HG02852 (cell line): Measurements from ENCODE around the gene SLC36A4.
"Not testable (repeated sequence)": the region's sequence is repeated elsewhere in the genome, so short reads cannot be mapped to it uniquely, and the experiment has no call there.

Experiments used
- ATAC-seq: cut with Tn5 transposase; IDR thresholded peaks from one replicate; pipeline ENCODE4 v1.9.1; 2021; ENCODE audit warnings: mild to moderate bottlenecking, moderate library complexity; ENCODE audit not compliant: unreplicated experiment

The SLC36A4 gene

DNA sequence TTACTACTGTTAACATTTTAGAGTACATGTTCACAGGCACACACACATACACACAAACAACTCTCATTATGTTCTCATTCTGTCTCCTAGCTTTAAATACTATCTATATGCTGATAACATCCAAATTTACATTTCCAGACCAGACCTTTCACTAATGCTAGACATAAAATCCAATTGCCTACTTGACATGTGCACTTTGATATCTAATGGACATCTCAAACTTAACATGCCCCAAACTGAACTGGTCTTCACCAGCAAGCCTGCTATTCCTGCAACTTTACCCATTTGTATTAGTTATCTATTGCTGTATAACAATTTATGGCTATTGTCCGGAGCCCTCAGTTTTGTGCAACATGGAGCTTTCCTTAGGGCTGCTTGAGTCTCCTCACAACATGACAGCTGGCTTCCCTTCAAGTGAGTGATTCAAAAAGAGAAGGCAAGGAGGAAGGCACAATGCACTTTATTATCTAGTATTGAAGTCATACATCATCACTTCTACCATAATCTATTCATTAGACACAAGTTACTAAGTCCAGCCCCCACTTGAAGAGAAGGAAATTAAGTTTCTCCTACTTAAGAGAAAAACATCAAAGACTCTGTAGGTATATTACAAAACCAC lies 3.0 kb downstream of the SLC36A4 start:
- ATAC-seq, result no peak

GRCh38 chr11:93193731-93194130 lies 4.1 kb downstream of the SLC36A4 start:
- no peak for ATAC-seq

DNA sequence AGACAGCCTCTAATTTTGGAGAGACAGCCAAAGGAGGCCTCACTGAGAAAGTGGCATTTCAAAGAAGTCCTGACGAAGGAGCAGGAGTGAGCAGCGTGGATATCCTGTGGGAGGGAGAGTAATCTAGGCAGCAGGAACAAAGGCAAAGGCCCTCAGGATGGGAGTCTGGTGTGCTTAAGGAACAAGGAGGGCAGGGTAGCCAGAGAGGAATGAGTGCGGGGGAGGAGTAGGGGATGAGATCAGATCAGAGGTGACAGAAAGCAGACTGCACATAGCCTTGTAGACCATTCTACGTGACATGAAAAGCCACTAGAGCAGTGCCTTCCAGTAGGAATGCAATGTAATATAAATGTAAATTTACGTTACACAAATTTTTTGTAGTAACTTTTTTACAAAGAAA lies 5.6 kb downstream of the SLC36A4 start:
- no peak for ATAC-seq

DNA sequence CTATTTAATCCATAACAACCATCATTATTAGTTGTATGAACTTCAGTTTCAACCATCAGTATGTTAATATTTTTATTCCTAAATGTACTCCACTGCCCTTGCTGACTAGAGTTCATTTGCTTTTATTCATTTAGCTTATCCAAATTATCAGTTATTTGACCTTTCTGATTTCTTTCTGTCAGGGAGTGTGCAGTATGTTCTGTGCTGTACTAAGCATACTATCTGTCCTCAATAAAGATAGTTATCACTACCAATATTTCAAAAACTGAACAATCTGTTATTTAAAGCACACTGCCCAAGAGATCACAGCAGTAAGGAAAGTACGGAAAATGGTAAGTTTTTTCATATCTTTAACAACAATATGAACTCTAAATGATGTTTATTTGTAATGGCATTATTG lies 8.3 kb downstream of the SLC36A4 start:
- ATAC-seq, result no peak

- no peak for ATAC-seq
Observed at GRCh38 chr11:93188726-93189125, 9.1 kb downstream of the SLC36A4 start.

DNA sequence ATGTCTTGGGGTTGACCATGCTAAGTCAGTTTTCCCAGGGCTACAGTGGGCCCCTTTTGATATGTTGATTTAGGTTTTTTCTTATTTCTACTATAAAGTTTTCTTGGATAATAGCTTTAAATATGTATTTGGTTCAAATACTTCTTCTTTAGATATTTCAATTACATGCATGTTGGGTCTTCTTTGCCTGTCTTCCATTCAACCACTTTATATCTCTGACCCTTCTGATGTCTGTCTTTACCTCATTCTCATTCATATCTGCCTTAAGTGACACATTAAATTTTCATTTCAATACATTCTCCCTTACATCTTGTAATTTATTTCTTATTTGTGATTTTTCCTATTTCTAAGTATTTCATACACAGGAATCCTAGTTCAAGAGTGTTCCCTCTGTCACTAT lies 10.5 kb downstream of the SLC36A4 start:
- ATAC-seq, result no peak

DNA sequence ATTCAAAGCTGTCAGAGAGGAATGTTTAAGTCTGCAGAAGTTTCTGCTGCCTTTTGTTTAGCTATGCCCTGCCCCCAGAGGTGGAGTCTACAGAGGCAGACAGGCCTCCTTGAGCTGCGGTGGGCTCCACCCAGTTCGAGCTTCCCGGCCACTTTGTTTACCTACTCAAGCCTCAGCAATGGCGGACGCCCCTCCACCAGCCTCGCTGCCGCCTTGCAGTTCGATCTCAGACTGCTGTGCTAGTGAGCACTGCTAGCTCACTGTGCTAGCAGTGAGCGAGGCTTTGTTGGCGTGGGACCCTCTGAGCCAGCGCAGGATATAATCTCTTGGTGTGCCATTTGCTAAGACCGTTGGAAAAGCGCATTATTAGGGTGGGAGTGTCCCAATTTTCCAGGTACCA lies 19.9 kb downstream of the SLC36A4 start:
- ATAC-seq, result not testable (repeated sequence)

DNA sequence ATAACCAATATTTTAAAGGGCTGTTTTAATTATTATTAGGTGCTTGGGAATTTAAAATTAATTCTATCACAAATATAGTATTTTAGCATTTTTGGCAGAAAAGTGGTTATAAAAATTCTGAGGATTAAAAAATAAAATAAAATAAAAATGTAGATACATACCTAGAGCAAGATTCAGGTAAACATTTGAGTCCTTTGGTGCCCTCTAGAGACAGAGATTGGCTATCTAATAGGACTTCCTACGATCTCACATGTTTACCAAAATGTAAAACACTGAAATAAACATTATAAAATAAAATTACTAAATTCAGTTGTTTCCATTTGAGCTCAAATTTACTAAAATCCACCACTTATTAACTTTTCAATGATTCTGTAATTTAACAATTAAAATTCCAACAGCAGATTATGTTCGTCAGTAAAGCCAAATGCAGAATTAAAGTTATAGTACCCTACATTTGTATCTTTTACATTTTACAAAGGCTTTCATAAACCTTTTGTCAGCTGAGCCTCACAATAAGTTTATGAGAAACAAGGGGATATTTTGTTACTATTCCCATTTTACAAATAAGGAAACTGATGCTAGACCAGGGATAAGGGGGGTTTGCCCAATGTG lies 27.7 kb downstream of the SLC36A4 start:
- no peak for ATAC-seq

GRCh38 chr11:93169143-93169542 lies 28.6 kb downstream of the SLC36A4 start:
- no peak for ATAC-seq

GRCh38 chr11:93166862-93167261 lies 30.9 kb downstream of the SLC36A4 start:
- ATAC-seq, result peak; percentile 54

GRCh38 chr11:93166194-93166593 lies 31.6 kb downstream of the SLC36A4 start:
- peak; percentile 72 for ATAC-seq

GRCh38 chr11:93160808-93161207 lies 37.0 kb downstream of the SLC36A4 start:
- ATAC-seq, result no peak

- ATAC-seq, result no peak
Observed at GRCh38 chr11:93160156-93160555, 37.6 kb downstream of the SLC36A4 start.

- no peak for ATAC-seq
Observed at GRCh38 chr11:93159721-93160120, 38.1 kb downstream of the SLC36A4 start.

DNA sequence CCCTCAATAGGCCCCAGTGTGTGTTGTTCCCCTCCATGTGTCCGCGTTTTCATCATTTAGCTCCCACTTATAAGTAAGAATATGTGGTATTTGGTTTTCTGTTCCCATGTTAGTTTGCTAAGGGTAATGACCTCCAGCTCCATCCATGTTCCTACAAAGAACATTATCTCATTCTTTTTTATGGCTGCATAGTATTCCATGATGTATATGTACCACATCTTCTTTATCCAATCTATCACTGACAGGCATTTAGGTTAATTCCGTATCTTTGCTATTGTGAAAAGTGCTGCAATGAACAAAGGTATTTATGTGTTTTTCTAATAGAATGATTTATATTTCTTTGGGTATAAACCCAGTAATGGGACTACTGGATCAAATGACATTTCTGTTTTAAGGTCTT lies 42.1 kb downstream of the SLC36A4 start:
- ATAC-seq, result no peak

GRCh38 chr11:93145390-93145915 lies 52.3 kb downstream of the SLC36A4 start:
- no peak for ATAC-seq

DNA sequence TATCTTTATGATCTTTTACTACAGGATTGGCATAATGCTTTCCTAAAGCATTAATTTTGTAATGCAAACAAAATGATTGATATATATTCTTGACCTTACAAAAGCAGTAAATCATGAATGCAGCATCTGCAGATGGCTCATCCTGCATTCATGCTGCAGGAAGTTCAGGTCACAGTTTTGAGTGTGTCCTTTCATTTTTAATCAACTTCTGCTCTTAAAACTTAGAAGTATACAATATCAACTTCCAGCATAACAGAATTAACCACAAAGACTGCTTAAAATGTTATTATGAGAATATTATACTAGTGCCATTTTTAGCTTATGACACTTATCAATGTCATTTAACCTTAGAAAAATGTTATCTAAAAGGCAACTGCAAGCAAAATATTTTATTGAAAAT lies 54.0 kb downstream of the SLC36A4 start:
- peak; percentile 81 for ATAC-seq

GRCh38 chr11:93143186-93143585 lies 54.6 kb downstream of the SLC36A4 start:
- ATAC-seq, result no peak

- no peak for ATAC-seq
Observed at GRCh38 chr11:93133488-93134109, 64.2 kb downstream of the SLC36A4 start.

DNA sequence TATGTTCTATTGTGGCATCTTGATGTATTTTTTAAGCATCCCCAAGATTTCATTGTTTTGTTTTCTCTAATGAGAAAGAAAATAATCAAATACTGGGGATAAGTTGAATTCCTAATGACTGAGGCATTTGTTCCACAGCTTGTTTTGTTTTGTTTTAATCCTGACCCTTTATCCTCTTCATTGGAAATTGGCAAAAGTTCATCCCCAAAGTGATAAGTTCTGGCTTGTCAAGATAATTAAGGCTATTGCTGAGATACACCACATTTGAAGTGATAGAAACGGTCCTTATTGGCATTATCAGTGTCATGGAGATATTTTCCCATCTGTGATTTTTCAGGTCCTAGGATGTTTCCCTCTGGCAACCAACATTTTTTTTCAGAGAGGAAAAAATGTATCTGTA lies 65.0 kb downstream of the SLC36A4 start:
- ATAC-seq, result no peak

- ATAC-seq, result no peak
Observed at GRCh38 chr11:93131709-93132108, 66.1 kb downstream of the SLC36A4 start.

DNA sequence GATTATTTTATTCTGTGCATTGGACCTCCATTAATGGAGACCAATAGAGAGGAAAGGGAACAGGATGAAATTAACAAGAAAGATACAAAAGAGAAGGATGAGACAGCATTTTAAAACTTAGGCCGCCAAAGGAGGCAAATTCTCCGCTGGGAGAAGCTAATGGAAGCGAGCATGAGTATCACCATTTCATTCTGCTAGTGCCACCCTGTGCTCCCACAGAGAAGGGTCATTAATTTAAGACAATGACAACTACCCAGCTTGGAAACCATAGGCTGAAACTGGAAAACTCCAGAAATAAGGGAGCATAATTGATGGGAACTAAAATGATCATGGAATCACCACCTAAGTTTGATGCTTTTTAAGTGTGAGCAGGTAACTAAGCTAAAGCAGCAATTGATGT lies 69.2 kb downstream of the SLC36A4 start:
- no peak for ATAC-seq
